Endothelial cell of umbilical vein (primary cell): ENCODE results near the gene KCMF1. TPM values are rescaled to one million over a fixed set of nuclear protein-coding genes. Genes with fewer than 3 reads are reported as not detected.

Experiments used
- BruUV-seq: library from RNA; stranded (reverse); fragments of 400-500 nt; replicated peaks from 2 replicates; lab custom pipeline; 2021; lab: Mats Ljungman, UMichigan
- CTCF ChIA-PET: fragments of 300-600, 350-600 bp; sonication (Branson Sonifier 250); formaldehyde crosslinking; loops from one replicate; lab custom pipeline; 2021; ENCODE audit warnings: antibody characterized with exemption, inconsistent platforms; lab: Charles Lee
- POLR2A ChIA-PET: fragments of 300-600, 350-600 bp; sonication (Branson Sonifier 250); formaldehyde crosslinking; loops from one replicate; lab custom pipeline; 2021; ENCODE audit warnings: antibody characterized with exemption, inconsistent platforms; lab: Charles Lee
- DNase-seq: peaks from one replicate; pipeline ENCODE4 v3.0.0-alpha.2; 2011; ENCODE audit warnings: low read depth, low spot score
- FAIRE-seq: peaks from 2 replicates; lab custom pipeline; 2011; peaks lifted over from hg19 to GRCh38; lab: Jason Lieb, UNC
- H2AFZ ChIP-seq: 2 replicates; pipeline ENCODE4 v1.6.0; 2012; ENCODE audit warnings: low read depth, low read length, control low read depth, inconsistent platforms
- H3K27ac ChIP-seq: 2 replicates; pipeline ENCODE4 v1.5.1; 2011; ENCODE audit warnings: low read depth, mild to moderate bottlenecking, control low read depth, low read length, moderate library complexity; ENCODE audit not compliant: insufficient read depth
- H3K27me3 ChIP-seq, 2 experiments: 2 replicates each; pipeline versions ENCODE4 v1.6.0 to v1.6.1; 2011; ENCODE audit warnings: low read length in 2 of 2, mixed read lengths in 1 of 2; ENCODE audit not compliant: control insufficient read depth in 2 of 2, insufficient read depth in 2 of 2
- H3K36me3 ChIP-seq, 2 experiments: 2 replicates in 1 of 2; 3 replicates in 1 of 2; pipeline ENCODE4 v1.5.1; 2011; ENCODE audit warnings: low read length in 2 of 2, mild to moderate bottlenecking in 1 of 2, moderate library complexity in 1 of 2; ENCODE audit not compliant: control insufficient read depth in 2 of 2, insufficient read depth in 2 of 2; ENCODE audit errors: extremely low read depth in 1 of 2
- H3K4me1 ChIP-seq: 3 replicates; pipeline ENCODE4 v1.5.1; 2011; ENCODE audit warnings: mild to moderate bottlenecking, low read length; ENCODE audit not compliant: control insufficient read depth, insufficient read depth; ENCODE audit errors: extremely low read depth
- H3K4me2 ChIP-seq: 2 replicates; pipeline ENCODE4 v1.6.1; 2011; ENCODE audit warnings: low read length, control low read depth, mixed read lengths; ENCODE audit not compliant: insufficient read depth
- H3K4me3 ChIP-seq, 3 experiments: fragments of 200-600 bp in 1 of 3; sonication (generic), shearing (Covaris generic) in 1 of 3; replicated peaks in 1 of 3; 2 replicates each; pipeline ENCODE4 v1.5.1; 2011 to 2016; ENCODE audit warnings: control low read depth in 3 of 3, low read length in 3 of 3, mild to moderate bottlenecking in 2 of 3, inconsistent platforms in 1 of 3, low read depth in 1 of 3, moderate library complexity in 1 of 3; ENCODE audit not compliant: insufficient read depth in 1 of 3
- H3K79me2 ChIP-seq: 2 replicates; pipeline ENCODE4 v1.6.0; 2012; ENCODE audit warnings: low read length, inconsistent platforms; ENCODE audit not compliant: control insufficient read depth, insufficient read depth
- H3K9ac ChIP-seq: replicated peaks from 2 replicates; pipeline ENCODE3; 2011; ENCODE audit warnings: low read length, control low read depth; ENCODE audit not compliant: insufficient read depth; ENCODE audit errors: extremely low read depth
- H3K9me1 ChIP-seq: replicated peaks from 3 replicates; pipeline ENCODE4 v1.6.0; 2011; ENCODE audit warnings: mild to moderate bottlenecking, low read length; ENCODE audit not compliant: control insufficient read depth, insufficient read depth; ENCODE audit errors: extremely low read depth
- H3K9me3 ChIP-seq: replicated peaks from 2 replicates; pipeline ENCODE4 v1.5.1; 2012; ENCODE audit warnings: low read length, inconsistent platforms; ENCODE audit not compliant: control insufficient read depth, insufficient read depth
- H4K20me1 ChIP-seq: replicated peaks from 2 replicates; pipeline ENCODE3; 2011; ENCODE audit warnings: mild to moderate bottlenecking, low read length; ENCODE audit not compliant: control insufficient read depth, insufficient read depth; ENCODE audit errors: extremely low read depth
- CTCF ChIP-seq, 2 donors: IDR thresholded peaks; 1 replicate in 1 of 2; 2 replicates in 1 of 2; pipeline ENCODE4 v1.5.1; 2011; ENCODE audit warnings: low read length in 2 of 2, mild to moderate bottlenecking in 2 of 2, moderate library complexity in 2 of 2, control low read depth in 1 of 2, inconsistent platforms in 1 of 2, low read depth in 1 of 2; ENCODE audit not compliant: insufficient read depth in 1 of 2; ENCODE audit errors: extremely low read depth in 1 of 2
- EZH2 ChIP-seq: IDR thresholded peaks from 2 replicates; pipeline ENCODE4 v1.6.1; 2012; ENCODE audit warnings: borderline replicate concordance, low read depth, mild to moderate bottlenecking, moderate library complexity, low read length, inconsistent platforms; ENCODE audit not compliant: severe bottlenecking
- FOS ChIP-seq: IDR thresholded peaks from 2 replicates; pipeline ENCODE4 v1.6.1; 2011; ENCODE audit warnings: mild to moderate bottlenecking, low read length, moderate library complexity, borderline replicate concordance; ENCODE audit not compliant: insufficient read depth
- GATA2 ChIP-seq: IDR thresholded peaks from 2 replicates; pipeline ENCODE4 v1.7.0; 2011; ENCODE audit warnings: low read depth, mild to moderate bottlenecking, moderate library complexity, mixed read lengths, low read length; ENCODE audit not compliant: insufficient read length, insufficient read depth
- JUN ChIP-seq: IDR thresholded peaks from 2 replicates; pipeline ENCODE4 v1.6.1; 2011; ENCODE audit warnings: borderline replicate concordance, low read depth; ENCODE audit not compliant: insufficient read length, insufficient read depth
- MAX ChIP-seq: IDR thresholded peaks from 2 replicates; pipeline ENCODE4 v1.6.1; 2011; ENCODE audit not compliant: insufficient read depth, insufficient read length
- MYC ChIP-seq: IDR thresholded peaks from one replicate; pipeline ENCODE4 v1.6.1; 2011; ENCODE audit warnings: mild to moderate bottlenecking, low read depth, low read length
- POLR2A ChIP-seq: IDR thresholded peaks from 2 replicates; pipeline ENCODE4 v1.6.1; 2012; ENCODE audit warnings: low read depth, mild to moderate bottlenecking, control low read depth, low read length
- POLR2AphosphoS5 ChIP-seq: IDR thresholded peaks from 2 replicates; pipeline ENCODE4 v1.6.1; 2012; ENCODE audit warnings: low read depth, mild to moderate bottlenecking, control low read depth, low read length, moderate library complexity; ENCODE audit not compliant: insufficient read depth
- dilution Hi-C: fragments of 300-500 bp; cut with MboI; formaldehyde crosslinking; loops from one replicate; pipeline ENCODE4 v1.15.0; 2019; ENCODE audit warnings: low sequenced_read_pairs; ENCODE audit not compliant: extremely low pct_ligation_motif_present
- intact Hi-C: fragments of 100-400 bp; cut with micrococcal nuclease; formaldehyde crosslinking; loops from one replicate; pipeline ENCODE4 v1.10.0; 2022
- polyA plus RNA-seq, 4 experiments: library from polyadenylated mRNA; depleted of rRNA in 3 of 4; stranded (reverse) in 3 of 4; unstranded in 1 of 4; fragments of >200 nt; gene quantifications; 2 replicates each; pipeline versions ENCODE4 v1.2.1 to v1.2.3, GENCODE V29; 2011 to 2012; ENCODE audit warnings: missing spikeins in 1 of 4
- total RNA-seq: library from RNA; stranded (reverse); gene quantifications from 2 replicates; pipeline ENCODE4 v1.2.3, GENCODE V29; 2021

KCMF1 gene
- total and polyA plus RNA-seq, 2 donors (not counting 3 experiments of a cell fraction or from before 2014, with no cell fraction given), result 49.3 to 78.4 TPM

GRCh38 chr2:84999553-84999955, 28.6 kb downstream of the KCMF1 start:
- POLR2A ChIA-PET, result no interaction called here
- Histone ChIP-seq H3K4me3 (no peak overlapping the region), H4K20me1 (peaks cover 6% of the 10 kb centered on the region), H3K27me3 (no peaks in the 10 kb centered on the region), H3K9me3 (no peaks in the 10 kb centered on the region), H3K27ac (no peak overlapping the region), H2AFZ (no peak overlapping the region), H3K79me2 (peaks cover 96% of the 10 kb centered on the region), H3K36me3 (no peaks in the 10 kb centered on the region), H3K9ac (no peak overlapping the region), H3K4me1 (peaks cover 8% of the 10 kb centered on the region), H3K4me2 (no peak overlapping the region), H3K9me1 (no peaks in the 10 kb centered on the region)
- dilution Hi-C loops (no loop called here), intact Hi-C loops (no loop called here)
- CTCF ChIA-PET, result interaction anchor here (0.8 to 1.1 kb wide), 2 partner anchors 10 to 16 kb away, joined by 3 to 4 read pairs; no protein-coding TSS in a partner anchor
- FAIRE-seq (no peak), DNase-seq (no peak)
- BruUV-seq, result no TSS peak
- no peak for TF ChIP-seq POLR2A

- no peaks in the 10 kb centered on the region for H3K27me3 ChIP-seq
- no peaks in the 10 kb centered on the region for H3K36me3 ChIP-seq
- FAIRE-seq (no peak), DNase-seq (no peak)
- TF ChIP-seq FOS (no peak), EZH2 (no peak), GATA2 (no peak), MYC (no peak), POLR2AphosphoS5 (no peak), POLR2A (no peak), CTCF (IDR thresholded peaks at IDR 0.05; ENCODE audit: extremely low read depth in 1 of 2, insufficient read depth in 1 of 2, low read depth in 1 of 2, low read length in 2 of 2) (no peak), JUN (no peak), MAX (no peak)
- no peaks in the 10 kb centered on the region for H3K9me1 ChIP-seq
- peaks cover 93% of the 10 kb centered on the region for H3K79me2 ChIP-seq
- CTCF ChIA-PET, result interaction anchor here (1.1 to 3.4 kb wide), 3 partner anchors 19 to 76 kb away, joined by 3 to 10 read pairs (median 6); no protein-coding TSS in a partner anchor
- no peak overlapping the region for H3K4me2 ChIP-seq
- H3K4me1 ChIP-seq, result peaks cover 8% of the 10 kb centered on the region
- POLR2A ChIA-PET, result no interaction called here
- H2AFZ ChIP-seq, result no peak overlapping the region
- no peaks in the 10 kb centered on the region for H3K9me3 ChIP-seq
- H4K20me1 ChIP-seq, result no peaks in the 10 kb centered on the region
- no peak overlapping the region for H3K4me3 ChIP-seq
- intact Hi-C loops, result no loop called here
- dilution Hi-C loops, result no loop called here
- no TSS peak for BruUV-seq
- no peak overlapping the region for H3K27ac ChIP-seq
- no peak overlapping the region for H3K9ac ChIP-seq
These were observed 30.6 kb downstream of the KCMF1 start for GRCh38 chr2:85001595-85001994.
